Neural progenitor cell (in vitro differentiated cells): Measurements from ENCODE around the gene MYPOP. TPM values are rescaled to one million over a fixed set of nuclear protein-coding genes. Genes with fewer than 3 reads are reported as not detected.

Source experiments
- DNase-seq: peaks from one replicate; pipeline ENCODE4 v3.0.0-alpha.2; 2016; ENCODE audit warnings: low spot score
- H2AFZ ChIP-seq: fragments of 200-600 bp; sonication (generic); replicated peaks from 2 replicates; pipeline ENCODE4 v1.6.1; 2016; ENCODE audit warnings: antibody characterized with exemption
- H3F3A ChIP-seq: fragments of 200-600 bp; sonication (generic); 2 replicates; pipeline ENCODE4 v1.6.1; 2016; ENCODE audit warnings: antibody characterized with exemption, low read depth
- H3K27ac ChIP-seq: fragments of 200-600 bp; sonication (generic); 2 replicates; pipeline ENCODE4 v1.5.1; 2016; ENCODE audit warnings: mild to moderate bottlenecking
- H3K27me3 ChIP-seq: fragments of 200-600 bp; sonication (generic); 2 replicates; pipeline ENCODE4 v1.6.1; 2016; ENCODE audit warnings: mild to moderate bottlenecking, moderate library complexity
- H3K36me3 ChIP-seq: fragments of 200-600 bp; sonication (generic); 2 replicates; pipeline ENCODE4 v1.5.1; 2016
- H3K4me1 ChIP-seq: fragments of 200-600 bp; sonication (generic); 2 replicates; pipeline ENCODE4 v1.6.1; 2016; ENCODE audit warnings: mixed run types
- H3K4me2 ChIP-seq: fragments of 200-600 bp; sonication (generic); 2 replicates; pipeline ENCODE4 v1.6.1; 2016
- H3K4me3 ChIP-seq: fragments of 200-600 bp; sonication (generic); 2 replicates; pipeline ENCODE4 v1.5.1; 2016
- H3K79me2 ChIP-seq: fragments of 200-600 bp; sonication (generic); 2 replicates; pipeline ENCODE4 v1.6.1; 2016; ENCODE audit warnings: low read depth
- H3K9ac ChIP-seq: fragments of 200-600 bp; sonication (generic); 2 replicates; pipeline ENCODE4 v1.6.1; 2016
- H3K9me3 ChIP-seq: fragments of 200-600 bp; sonication (generic); 2 replicates; pipeline ENCODE4 v1.5.1; 2016; ENCODE audit warnings: low read depth
- H4K20me1 ChIP-seq: fragments of 200-600 bp; sonication (generic); 2 replicates; pipeline ENCODE4 v1.6.1; 2016; ENCODE audit warnings: low read depth
- H3K27ac Mint-ChIP-seq: 3 replicates; pipeline ENCODE4 v1.8.0; 2021; ENCODE audit warnings: mixed read lengths
- H3K27me3 Mint-ChIP-seq: 2 replicates; pipeline ENCODE4 v1.8.0; 2022; ENCODE audit warnings: low read depth, mild to moderate bottlenecking, inconsistent platforms, moderate library complexity, mixed read lengths; ENCODE audit not compliant: insufficient read depth
- H3K36me3 Mint-ChIP-seq: 3 replicates; pipeline ENCODE4 v1.8.0; 2021; ENCODE audit warnings: mixed read lengths
- H3K4me1 Mint-ChIP-seq: 3 replicates; pipeline ENCODE4 v1.8.0; 2021; ENCODE audit warnings: mixed read lengths
- H3K4me3 Mint-ChIP-seq: 3 replicates; pipeline ENCODE4 v1.8.0; 2021; ENCODE audit warnings: mild to moderate bottlenecking, moderate library complexity, mixed read lengths
- H3K9me3 Mint-ChIP-seq: 3 replicates; pipeline ENCODE4 v1.8.0; 2020; ENCODE audit warnings: mixed read lengths
- CTCF ChIP-seq: fragments of 200-600 bp; sonication (generic); IDR thresholded peaks from 2 replicates; pipeline ENCODE4 v1.5.1; 2017; ENCODE audit warnings: antibody characterized with exemption, mild to moderate bottlenecking
- EZH2 ChIP-seq: fragments of 200-600 bp; sonication (generic); IDR thresholded peaks from 2 replicates; pipeline ENCODE4 v1.6.1; 2017; ENCODE audit warnings: antibody characterized with exemption, mild to moderate bottlenecking, moderate library complexity
- EZH2phosphoT487 ChIP-seq: fragments of 200-600 bp; sonication (generic); IDR thresholded peaks from 2 replicates; pipeline ENCODE4 v1.6.1; 2017; ENCODE audit warnings: antibody characterized with exemption
- total RNA-seq: library from RNA; depleted of rRNA; stranded (reverse); fragments of >200 nt; gene quantifications from 2 replicates; pipeline ENCODE4 v1.2.3, GENCODE V29; 2015; ENCODE audit warnings: low replicate concordance

Gene MYPOP
- total RNA-seq, 1 donor from 2014 or later: 0.07 TPM

GRCh38 chr19:45902651-45903625 is 525 bp upstream of the MYPOP start:
- Histone ChIP-seq H3K9ac (peak overlapping the region; percentile 22), H4K20me1 (peaks cover 22% of the 10 kb centered on the region), H3K27ac (no peak overlapping the region), H3K36me3 (no peaks in the 10 kb centered on the region), H3K9me3 (no peaks in the 10 kb centered on the region), H3K4me3 (peak overlapping the region; percentile 68), H3K4me1 (peaks cover 6% of the 10 kb centered on the region), H2AFZ (peak overlapping the region; percentile 81), H3K4me2 (peak overlapping the region; percentile 90), H3K79me2 (no peaks in the 10 kb centered on the region), H3F3A (peaks cover 27% of the 10 kb centered on the region), H3K27me3 (peaks cover 26% of the 10 kb centered on the region)
- TF ChIP-seq EZH2phosphoT487: no peak
- peak; percentile 19 for TF ChIP-seq CTCF
- no peak for TF ChIP-seq EZH2
- Mint-ChIP-seq H3K9me3 (no peaks in the 10 kb centered on the region), H3K27me3 (peaks cover 9% of the 10 kb centered on the region), H3K27ac (no peak overlapping the region), H3K4me3 (peak overlapping the region; percentile 93), H3K36me3 (peaks cover 19% of the 10 kb centered on the region), H3K4me1 (peaks cover 23% of the 10 kb centered on the region)
- peak; percentile 99 for DNase-seq

- H3K9me3 ChIP-seq: no peaks in the 10 kb centered on the region
- H3K27ac Mint-ChIP-seq: no peak overlapping the region
- H3K27me3 ChIP-seq: peaks cover 26% of the 10 kb centered on the region
- peaks cover 27% of the 10 kb centered on the region for H3F3A ChIP-seq
- H3K9ac ChIP-seq: no peak overlapping the region
- H3K79me2 ChIP-seq: no peaks in the 10 kb centered on the region
- peaks cover 9% of the 10 kb centered on the region for H3K27me3 Mint-ChIP-seq
- H3K36me3 ChIP-seq: no peaks in the 10 kb centered on the region
- peak overlapping the region; percentile 90 for H3K4me2 ChIP-seq
- peak; percentile 62 for DNase-seq
- peak overlapping the region; percentile 23 for H2AFZ ChIP-seq
- H3K4me3 Mint-ChIP-seq: peak overlapping the region; percentile 67
- H3K36me3 Mint-ChIP-seq: peaks cover 19% of the 10 kb centered on the region
- peaks cover 20% of the 10 kb centered on the region for H3K4me1 Mint-ChIP-seq
- H3K4me1 ChIP-seq: peaks cover 6% of the 10 kb centered on the region
- H3K4me3 ChIP-seq: peak overlapping the region; percentile 68
- H4K20me1 ChIP-seq: peaks cover 22% of the 10 kb centered on the region
- TF ChIP-seq CTCF (no peak), EZH2 (peak; percentile 93), EZH2phosphoT487 (peak; percentile 90)
- no peak overlapping the region for H3K27ac ChIP-seq
- no peaks in the 10 kb centered on the region for H3K9me3 Mint-ChIP-seq
These were observed 941 bp downstream of the MYPOP start for GRCh38 chr19:45901432-45901911.

- Histone ChIP-seq H3K79me2 (no peaks in the 10 kb centered on the region), H3K27me3 (peaks cover 26% of the 10 kb centered on the region), H3K4me3 (peak overlapping the region; percentile 68), H2AFZ (no peak overlapping the region), H3K9ac (no peak overlapping the region), H4K20me1 (peaks cover 22% of the 10 kb centered on the region), H3K36me3 (no peaks in the 10 kb centered on the region), H3K9me3 (no peaks in the 10 kb centered on the region), H3F3A (peaks cover 27% of the 10 kb centered on the region), H3K4me2 (peak overlapping the region; percentile 90), H3K27ac (no peak overlapping the region), H3K4me1 (peaks cover 6% of the 10 kb centered on the region)
- H3K4me3 Mint-ChIP-seq: peak overlapping the region; percentile 67
- H3K27ac Mint-ChIP-seq: no peak overlapping the region
- H3K4me1 Mint-ChIP-seq: peaks cover 20% of the 10 kb centered on the region
- peaks cover 19% of the 10 kb centered on the region for H3K36me3 Mint-ChIP-seq
- no peak for TF ChIP-seq EZH2
- TF ChIP-seq EZH2phosphoT487: no peak
- H3K9me3 Mint-ChIP-seq: no peaks in the 10 kb centered on the region
- H3K27me3 Mint-ChIP-seq: peaks cover 9% of the 10 kb centered on the region
- no peak for DNase-seq
These were observed 1.5 kb downstream of the MYPOP start for GRCh38 chr19:45900738-45901431.
